ENCODE data around the gene SKP2.
A peak's percentile ranks its signal among the peaks of the same experiment; 100 is the strongest.
"Not testable (repeated sequence)": the region's sequence is repeated elsewhere in the genome, so short reads cannot be mapped to it uniquely, and the experiment has no call there.

SKP2 gene

GRCh38 chr5:36151434-36152323 lies at the start of gene SKP2, which contains the start of gene LMBRD2:
Gene SKP2 (plus strand): TSS chr5:36152111. CDS start chr5:36152263, 152 bp downstream.
Gene LMBRD2 (minus strand): TSS chr5:36151887. CDS start chr5:36143349, 8,538 bp downstream.
- TF ChIP-seq CTCF (conservative IDR thresholded peaks at IDR 0.05) = no peak

GRCh38 chr5:36105819-36106218 lies 46.1 kb upstream of the SKP2 start:
- no peak overlapping the region for H3K27ac ChIP-seq
- TF ChIP-seq CTCF (conservative IDR thresholded peaks at IDR 0.05) = no peak

More at GRCh38 chr5:36151434-36152323, at the start of gene SKP2, which contains the start of gene LMBRD2:
- peak within 1 kb of the TSS; percentile 85 for H3K27ac ChIP-seq

GRCh38 chr5:36108758-36109460 lies 43.0 kb upstream of the SKP2 start:
- no peak for TF ChIP-seq CTCF (conservative IDR thresholded peaks at IDR 0.05)
- no peak overlapping the region for H3K27ac ChIP-seq

GRCh38 chr5:36111238-36111637 lies 40.7 kb upstream of the SKP2 start:
- no peak overlapping the region for H3K27ac ChIP-seq
- TF ChIP-seq CTCF (conservative IDR thresholded peaks at IDR 0.05) = no peak

GRCh38 chr5:36125868-36126267 lies 26.0 kb upstream of the SKP2 start:
- no peak overlapping the region for H3K27ac ChIP-seq
- TF ChIP-seq CTCF (conservative IDR thresholded peaks at IDR 0.05) = no peak

GRCh38 chr5:36128795-36129194 lies 23.1 kb upstream of the SKP2 start:
- TF ChIP-seq CTCF (conservative IDR thresholded peaks at IDR 0.05) = no peak

GRCh38 chr5:36129666-36130065 lies 22.2 kb upstream of the SKP2 start:
- H3K27ac ChIP-seq = not testable (repeated sequence)

More at GRCh38 chr5:36128795-36129194, 23.1 kb upstream of the SKP2 start:
- no peak overlapping the region for H3K27ac ChIP-seq

GRCh38 chr5:36133009-36133408 lies 18.9 kb upstream of the SKP2 start:
- not testable (repeated sequence) for H3K27ac ChIP-seq
